Measurements from ENCODE around the gene RRP8.

Gene RRP8

GRCh38 chr11:6572215-6572614 lies 31.2 kb downstream of the RRP8 start:
- no peak for TF ChIP-seq CTCF (IDR thresholded peaks at IDR 0.05; ENCODE audit: low read depth, low read length)
- no peak for TF ChIP-seq EZH2phosphoT487 (IDR thresholded peaks at IDR 0.05; ENCODE audit: low read depth)
- H3K27me3 ChIP-seq (ENCODE audit: low read depth, low read length): no peaks in the 10 kb centered on the region
- no peaks in the 10 kb centered on the region for H3K79me2 ChIP-seq (ENCODE audit: low read length)
- H3K9ac ChIP-seq (ENCODE audit: low read length): no peak overlapping the region
- no peak overlapping the region for H2AFZ ChIP-seq (ENCODE audit: low read depth, low read length)
- no peaks in the 10 kb centered on the region for H4K20me1 ChIP-seq (ENCODE audit: insufficient read depth, low read length)
- H3K4me2 ChIP-seq (ENCODE audit: low read length): no peak overlapping the region
- no peak overlapping the region for H3K27ac ChIP-seq (ENCODE audit: low read length)
- H3K9me3 ChIP-seq (ENCODE audit: insufficient read depth, low read length): no peaks in the 10 kb centered on the region
- H3K4me1 ChIP-seq (ENCODE audit: low read length): no peaks in the 10 kb centered on the region
- H3K4me3 ChIP-seq (ENCODE audit: low read length): no peak overlapping the region
- H3K36me3 ChIP-seq (replicated peaks; ENCODE audit: low read depth, low read length): no peaks in the 10 kb centered on the region

- H3K79me2 ChIP-seq (ENCODE audit: low read length): no peaks in the 10 kb centered on the region
- H3K4me3 ChIP-seq (ENCODE audit: low read length): no peak overlapping the region
- no peak overlapping the region for H3K9ac ChIP-seq (ENCODE audit: low read length)
- no peaks in the 10 kb centered on the region for H3K4me1 ChIP-seq (ENCODE audit: low read length)
- no peaks in the 10 kb centered on the region for H3K27me3 ChIP-seq (ENCODE audit: low read depth, low read length)
- no peak overlapping the region for H3K27ac ChIP-seq (ENCODE audit: low read length)
- no peaks in the 10 kb centered on the region for H4K20me1 ChIP-seq (ENCODE audit: insufficient read depth, low read length)
- TF ChIP-seq CTCF (IDR thresholded peaks at IDR 0.05; ENCODE audit: low read depth, low read length): no peak
- no peak for TF ChIP-seq EZH2phosphoT487 (IDR thresholded peaks at IDR 0.05; ENCODE audit: low read depth)
- no peaks in the 10 kb centered on the region for H3K9me3 ChIP-seq (ENCODE audit: insufficient read depth, low read length)
- H2AFZ ChIP-seq (ENCODE audit: low read depth, low read length): no peak overlapping the region
- H3K36me3 ChIP-seq (replicated peaks; ENCODE audit: low read depth, low read length): no peaks in the 10 kb centered on the region
- H3K4me2 ChIP-seq (ENCODE audit: low read length): no peak overlapping the region
Measured at GRCh38 chr11:6571434-6572008, 31.9 kb downstream of the RRP8 start.

GRCh38 chr11:6570691-6571427 lies 32.6 kb downstream of the RRP8 start:
- TF ChIP-seq CTCF (IDR thresholded peaks at IDR 0.05; ENCODE audit: low read depth, low read length): no peak
- Histone ChIP-seq H3K27ac (ENCODE audit: low read length) (no peak overlapping the region), H3K36me3 (replicated peaks; ENCODE audit: low read depth, low read length) (no peaks in the 10 kb centered on the region)

GRCh38 chr11:6569706-6570105 lies 33.7 kb downstream of the RRP8 start:
- H3K4me3 ChIP-seq (ENCODE audit: low read length): no peak overlapping the region
- no peaks in the 10 kb centered on the region for H3K9me3 ChIP-seq (ENCODE audit: insufficient read depth, low read length)
- H3K27me3 ChIP-seq (ENCODE audit: low read depth, low read length): no peaks in the 10 kb centered on the region
- no peak overlapping the region for H3K4me2 ChIP-seq (ENCODE audit: low read length)
- H4K20me1 ChIP-seq (ENCODE audit: insufficient read depth, low read length): no peaks in the 10 kb centered on the region
- H2AFZ ChIP-seq (ENCODE audit: low read depth, low read length): no peak overlapping the region
- no peaks in the 10 kb centered on the region for H3K79me2 ChIP-seq (ENCODE audit: low read length)
- H3K9ac ChIP-seq (ENCODE audit: low read length): no peak overlapping the region
- TF ChIP-seq EZH2phosphoT487 (IDR thresholded peaks at IDR 0.05; ENCODE audit: low read depth) (no peak), CTCF (IDR thresholded peaks at IDR 0.05; ENCODE audit: low read depth, low read length) (no peak)
- H3K36me3 ChIP-seq (replicated peaks; ENCODE audit: low read depth, low read length): no peaks in the 10 kb centered on the region
- H3K27ac ChIP-seq (ENCODE audit: low read length): no peak overlapping the region
- no peaks in the 10 kb centered on the region for H3K4me1 ChIP-seq (ENCODE audit: low read length)

More at GRCh38 chr11:6570691-6571427, 32.6 kb downstream of the RRP8 start:
- Histone ChIP-seq H2AFZ (ENCODE audit: low read depth, low read length) (no peak overlapping the region), H3K79me2 (ENCODE audit: low read length) (no peaks in the 10 kb centered on the region), H3K4me1 (ENCODE audit: low read length) (no peaks in the 10 kb centered on the region), H3K9me3 (ENCODE audit: insufficient read depth, low read length) (no peaks in the 10 kb centered on the region), H3K4me3 (ENCODE audit: low read length) (no peak overlapping the region), H3K9ac (ENCODE audit: low read length) (no peak overlapping the region), H3K27me3 (ENCODE audit: low read depth, low read length) (no peaks in the 10 kb centered on the region), H4K20me1 (ENCODE audit: insufficient read depth, low read length) (no peaks in the 10 kb centered on the region), H3K4me2 (ENCODE audit: low read length) (no peak overlapping the region)
